Effector CD8-positive, alpha-beta T cell (primary cell): ENCODE measurements around the gene CRYZL1.
A peak's percentile ranks its signal among the peaks of the same experiment; 100 is the strongest.
"Not testable (repeated sequence)": the region's sequence is repeated elsewhere in the genome, so short reads cannot be mapped to it uniquely, and the experiment has no call there.

Experiments
- DNase-seq: peaks from one replicate; lab custom pipeline; 2025; lab: John Stamatoyannopoulos, UW
- total RNA-seq, 4 experiments: gene quantifications; one replicate each; lab custom pipeline; 2026; lab: John Stamatoyannopoulos, UW

The CRYZL1 gene
- total RNA-seq: 12.2 to 33.7 (median 32.7) reads per million in 4 experiments

DNA sequence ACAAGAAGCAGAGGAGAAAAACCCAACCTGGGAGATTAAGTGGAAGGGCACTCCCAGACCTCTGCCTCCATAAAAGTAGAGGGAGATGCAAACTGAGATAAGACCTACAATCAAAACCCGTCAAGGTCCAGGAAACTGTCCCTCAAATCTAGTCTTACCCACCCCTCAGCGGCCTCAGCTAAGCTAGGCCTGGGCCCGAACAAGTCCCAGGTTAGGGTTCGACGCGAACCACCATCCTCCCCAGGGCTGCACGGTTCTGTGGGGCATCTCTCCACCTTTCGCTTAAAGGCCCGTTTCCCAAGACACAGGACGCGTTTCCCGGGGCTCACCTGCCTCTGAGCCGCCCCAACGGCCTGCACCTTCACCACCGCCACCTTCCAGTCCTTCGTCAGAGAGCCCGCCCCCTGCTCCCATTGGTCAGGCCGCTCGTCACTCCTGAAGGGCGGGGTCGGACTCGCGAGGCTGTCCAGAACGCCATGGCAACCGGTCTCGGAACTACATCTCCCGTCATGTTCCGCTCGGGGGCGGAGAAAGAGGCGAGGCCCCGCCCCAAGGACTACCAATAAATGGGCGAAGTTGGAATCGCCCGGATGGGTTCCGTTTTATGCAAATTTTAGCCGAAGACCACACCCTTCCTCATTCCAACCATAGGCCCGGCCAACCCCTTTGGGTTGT is at the start of gene CRYZL1:
TSS of gene CRYZL1 (minus strand) at position 390 of the 675 bp plus-strand sequence. CDS start 10,190 bp downstream, outside the sequence.
- DNase-seq: peak; percentile 100

DNA sequence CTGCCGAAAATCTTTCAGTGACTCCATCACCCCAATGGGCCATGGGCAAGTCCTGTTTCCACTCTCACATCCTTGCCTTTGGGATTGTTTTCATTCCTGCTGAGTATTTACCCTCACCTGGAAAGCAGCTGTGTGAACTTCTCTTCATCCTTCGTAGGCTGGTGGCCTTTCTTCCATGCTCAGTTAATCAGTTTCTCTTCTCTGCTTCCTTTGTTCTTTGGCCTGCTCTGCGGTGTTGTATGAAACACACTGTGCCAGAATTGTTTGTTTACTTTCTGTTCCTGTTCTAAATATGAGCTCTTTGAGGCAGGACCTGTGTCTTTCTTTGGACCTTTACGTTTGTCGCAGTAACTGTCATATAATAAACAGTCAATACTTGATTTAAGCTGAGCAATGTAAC is 49.3 kb upstream of the CRYZL1 start:
- DNase-seq: no peak

DNA sequence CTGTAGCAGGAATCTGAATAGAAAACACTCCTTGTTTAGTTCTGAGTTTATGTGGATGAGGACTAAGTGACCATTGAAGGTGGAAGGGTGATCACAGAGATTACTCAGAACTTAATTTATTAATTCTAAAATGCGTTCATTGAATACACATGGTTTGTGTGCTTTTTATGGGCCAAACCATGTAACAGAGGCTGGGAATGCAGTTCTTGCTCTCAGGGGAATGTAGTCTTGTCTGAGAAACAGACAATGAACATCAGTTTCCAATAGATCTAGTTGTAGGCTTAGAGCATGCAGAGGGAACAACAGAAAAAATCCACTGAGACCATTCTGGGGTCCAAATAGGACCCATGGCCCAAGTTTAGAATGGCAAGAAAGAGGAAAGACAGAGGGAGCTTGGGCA is 46.8 kb upstream of the CRYZL1 start:
- no peak for DNase-seq

DNA sequence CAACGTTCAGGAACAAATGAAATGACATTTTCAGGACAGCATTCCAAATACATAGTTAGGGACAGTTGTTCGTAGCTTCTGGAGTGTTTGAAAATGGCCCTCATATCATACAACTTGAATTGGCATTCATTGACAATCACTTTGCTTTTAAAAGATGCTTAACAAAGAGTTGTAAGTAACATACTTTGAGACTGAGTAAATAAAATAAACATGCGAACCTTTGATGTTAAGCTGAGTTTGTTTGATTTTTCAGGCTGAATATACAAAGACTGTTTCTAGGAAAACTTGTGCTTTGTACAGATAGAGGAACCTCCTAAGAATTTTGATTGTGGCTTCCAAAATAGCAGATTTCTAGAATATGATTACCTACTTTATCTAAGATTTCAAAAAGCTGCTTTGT is 46.1 kb upstream of the CRYZL1 start:
- no peak for DNase-seq

DNA sequence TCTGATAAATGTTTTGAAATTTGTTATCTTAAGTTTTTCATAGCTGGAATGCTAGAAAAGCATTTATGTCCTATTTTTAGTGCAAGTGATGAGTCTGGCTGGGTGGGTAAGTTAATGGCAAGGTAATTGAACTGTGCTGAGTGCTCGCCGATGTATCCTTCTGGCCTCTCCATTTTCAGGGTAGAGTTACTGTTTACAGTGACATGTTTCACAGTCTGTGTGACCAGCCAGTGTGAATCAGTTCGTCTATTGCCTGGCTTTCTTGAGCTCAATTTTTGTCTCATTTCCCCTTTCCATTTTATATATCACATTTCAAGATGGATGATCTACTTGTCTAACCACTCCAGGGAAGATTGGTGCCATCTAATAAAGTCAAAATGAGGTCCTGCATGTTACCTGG is 44.8 kb upstream of the CRYZL1 start:
- no peak for DNase-seq

DNA sequence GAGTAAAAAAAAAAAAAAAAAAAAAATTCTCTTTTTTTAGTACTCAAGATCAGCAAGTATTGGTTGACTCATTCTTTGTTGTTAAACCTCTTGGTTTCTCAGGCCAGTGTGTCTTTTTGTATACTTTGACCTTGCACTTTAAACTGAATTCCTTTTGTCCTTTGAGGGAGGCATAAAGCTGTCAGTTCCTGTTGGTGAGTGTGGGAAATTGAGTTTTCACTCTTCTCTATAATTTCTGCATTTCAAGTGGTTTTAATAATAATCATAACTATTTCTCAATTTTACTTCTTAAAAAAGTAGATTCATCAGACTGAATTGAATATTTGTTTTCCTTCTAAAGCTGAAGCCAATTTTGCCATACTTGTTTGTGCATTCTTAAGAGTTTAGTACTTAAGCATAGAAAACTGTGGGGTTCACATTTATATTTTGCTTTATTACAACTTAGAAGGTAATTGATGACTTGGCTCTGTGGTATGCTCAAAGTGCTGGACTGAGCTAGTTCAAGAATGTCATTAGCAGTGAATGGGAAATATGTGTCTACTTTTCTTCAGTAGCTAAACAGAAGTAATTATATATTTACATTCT is 44.2 kb upstream of the CRYZL1 start:
- DNase-seq: no peak

DNA sequence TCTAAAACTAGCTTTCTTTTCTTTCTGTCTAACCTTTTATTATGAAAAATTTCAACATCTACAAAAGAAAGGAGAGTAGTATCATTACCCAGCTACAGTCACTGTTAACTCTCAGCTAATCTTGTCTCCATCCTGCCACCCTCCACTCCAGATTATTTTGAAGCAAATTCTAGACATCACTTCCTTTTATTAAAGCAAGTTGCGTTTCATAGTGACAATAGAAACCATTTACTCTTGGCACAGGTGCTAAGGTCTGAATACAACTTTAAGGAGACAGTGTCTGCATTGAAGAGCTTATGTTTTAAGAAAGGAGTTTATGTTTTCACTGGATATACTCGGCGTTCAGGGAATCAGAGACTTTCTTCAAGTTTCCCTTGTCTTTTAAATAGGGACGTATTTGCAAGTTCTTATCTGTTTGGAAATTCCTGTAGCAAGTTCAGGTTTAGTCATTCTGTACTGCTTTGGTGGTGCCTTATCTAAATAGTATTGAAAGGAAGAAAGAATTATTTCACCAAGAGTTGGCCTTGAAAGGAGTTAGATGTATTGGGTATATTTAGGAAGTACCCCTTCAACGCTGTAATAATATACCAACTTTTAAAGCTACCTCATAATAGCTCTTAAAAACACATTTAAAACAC is 43.5 kb upstream of the CRYZL1 start:
- DNase-seq: no peak

DNA sequence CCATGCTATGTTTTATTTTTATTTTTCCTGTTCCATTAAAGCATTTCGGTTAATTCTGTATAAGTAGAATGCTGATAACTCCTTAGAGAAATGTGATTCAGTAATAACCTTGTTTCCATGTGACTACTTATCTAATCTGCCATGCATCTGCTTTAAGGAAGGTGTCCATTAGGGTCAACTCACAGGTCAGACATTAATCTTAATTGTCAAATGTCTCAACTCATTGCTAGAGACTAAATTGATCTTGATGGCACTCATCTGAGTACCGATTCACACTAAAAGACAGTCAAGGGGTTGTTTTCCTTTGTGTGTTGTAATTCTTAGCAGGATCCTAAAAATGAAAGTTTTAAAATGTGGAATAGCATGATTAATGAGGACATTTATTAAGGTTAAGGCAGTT is 42.5 kb upstream of the CRYZL1 start:
- DNase-seq: no peak

DNA sequence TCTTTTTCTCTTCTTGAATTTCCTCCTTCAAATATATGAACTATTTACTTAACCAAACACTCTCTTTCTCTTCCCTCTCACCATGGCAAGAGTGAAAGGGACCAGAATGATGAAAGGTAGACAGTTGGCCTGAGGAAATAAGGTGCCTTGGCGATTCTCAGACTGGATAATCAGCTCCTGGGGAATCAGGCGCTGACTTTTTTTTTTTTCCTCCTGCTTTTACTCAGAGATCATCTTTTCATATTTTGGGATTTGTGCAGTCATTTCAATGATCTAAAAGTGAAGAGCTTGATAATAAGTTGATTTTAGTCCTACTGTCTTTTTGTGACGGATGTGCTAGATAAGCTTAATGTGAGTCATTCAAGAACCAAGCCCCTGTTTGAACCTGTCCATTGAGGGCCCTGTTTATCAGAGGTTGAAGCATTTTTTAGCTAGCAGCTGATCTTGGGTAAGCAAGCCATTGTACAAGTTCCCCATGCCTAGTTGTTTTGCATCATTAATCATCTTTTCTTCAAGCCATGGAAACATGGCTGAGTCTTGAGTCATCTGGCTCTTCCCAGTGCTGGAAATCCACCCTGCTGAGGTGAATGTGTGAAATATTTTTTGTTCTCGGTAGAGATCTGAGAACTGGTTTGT is 41.6 kb upstream of the CRYZL1 start:
- DNase-seq: no peak

DNA sequence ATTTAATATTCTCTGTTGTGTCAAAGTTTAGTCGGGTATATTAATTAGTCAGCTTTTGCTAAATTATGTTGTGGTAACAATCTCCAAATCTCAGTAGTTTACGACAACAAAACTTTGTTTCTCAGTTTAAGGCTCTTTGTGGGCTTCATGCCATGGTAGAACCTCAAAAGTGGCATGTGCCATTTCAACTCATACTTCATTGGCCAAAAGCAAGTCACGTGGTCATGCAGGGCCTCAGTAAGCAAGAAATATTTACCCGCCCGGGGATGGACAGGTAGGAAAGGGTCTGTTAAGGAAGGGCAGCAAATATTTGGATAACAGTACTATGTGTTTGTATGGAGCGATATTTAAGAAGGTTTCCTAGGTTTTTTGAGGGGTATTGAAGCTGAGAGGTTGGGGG is 39.3 kb upstream of the CRYZL1 start:
- DNase-seq: no peak

DNA sequence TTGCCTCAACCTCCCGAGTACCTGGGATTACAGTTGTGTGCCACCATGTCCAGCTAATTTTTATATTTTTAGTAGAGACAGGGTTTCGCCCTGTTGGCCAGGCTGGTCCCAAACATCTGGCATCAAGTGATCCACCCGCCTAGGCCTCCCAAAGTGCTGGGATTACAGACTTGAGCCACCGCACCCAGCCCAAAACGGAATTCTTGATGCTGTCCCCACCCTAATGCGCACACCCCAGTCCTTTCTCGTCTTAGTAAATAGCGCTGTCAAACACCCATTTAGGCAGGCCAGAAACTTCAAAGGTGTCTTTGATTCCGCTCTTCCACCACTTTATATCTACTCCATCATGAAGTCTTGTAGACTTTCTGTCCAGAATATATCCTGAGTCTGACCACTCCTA is 35.9 kb upstream of the CRYZL1 start:
- DNase-seq: no peak

DNA sequence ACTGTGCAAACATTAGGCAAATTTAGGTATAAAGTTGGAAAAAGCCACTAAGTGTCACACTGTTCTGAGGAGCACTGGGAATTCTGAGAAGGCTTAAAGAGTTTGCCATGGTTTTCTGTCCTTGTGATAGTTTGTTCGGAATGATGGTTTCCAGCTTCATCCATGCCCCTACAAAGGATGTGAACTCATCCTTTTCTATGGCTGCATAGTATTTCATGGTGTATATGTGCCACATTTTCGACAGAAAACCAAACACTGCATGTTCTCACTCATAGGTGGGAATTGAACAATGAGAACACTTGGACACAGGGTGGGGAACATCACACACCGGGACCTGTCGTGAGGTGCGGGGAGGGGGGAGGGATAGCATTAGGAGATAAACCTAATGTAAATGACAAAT is 35.1 kb upstream of the CRYZL1 start:
- DNase-seq: not testable (repeated sequence)

DNA sequence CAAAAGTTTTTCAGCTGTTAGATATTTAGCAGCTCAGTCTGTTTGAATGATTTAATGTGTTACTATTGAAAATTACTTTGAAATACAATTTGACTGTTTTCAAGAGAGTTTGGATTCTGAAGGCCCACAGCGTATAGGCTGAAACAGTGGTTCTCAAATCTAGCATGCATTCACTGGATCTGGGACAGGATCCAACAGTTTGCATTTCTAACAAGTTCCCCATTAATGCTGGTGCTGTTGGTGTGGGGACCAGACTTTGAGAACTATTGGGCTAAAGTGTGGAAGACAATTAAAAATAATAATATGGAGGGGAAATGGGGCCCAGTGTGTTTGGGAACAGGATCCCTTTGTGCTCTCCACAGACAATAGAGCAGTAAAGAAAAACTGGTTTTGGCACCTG is 32.7 kb upstream of the CRYZL1 start:
- DNase-seq: no peak

DNA sequence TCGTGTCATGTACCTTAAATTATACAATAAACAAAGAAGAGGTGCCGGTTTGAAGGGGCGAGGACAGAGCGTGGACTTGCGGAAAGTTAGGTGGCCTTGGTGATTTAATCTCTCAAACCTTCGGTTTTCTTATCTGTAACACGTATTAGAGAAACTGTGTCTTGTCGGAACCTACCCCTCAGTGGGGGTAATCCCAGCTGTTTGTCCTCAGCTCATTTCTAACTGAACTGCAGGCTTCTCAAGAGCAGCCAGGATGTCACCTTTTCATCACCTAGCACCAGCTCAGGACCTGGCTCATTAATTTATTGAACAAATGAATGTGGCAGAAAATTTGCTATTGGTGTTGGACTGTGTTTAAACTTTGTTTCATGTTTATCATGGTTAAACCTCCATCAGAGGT is 31.9 kb upstream of the CRYZL1 start:
- DNase-seq: no peak

DNA sequence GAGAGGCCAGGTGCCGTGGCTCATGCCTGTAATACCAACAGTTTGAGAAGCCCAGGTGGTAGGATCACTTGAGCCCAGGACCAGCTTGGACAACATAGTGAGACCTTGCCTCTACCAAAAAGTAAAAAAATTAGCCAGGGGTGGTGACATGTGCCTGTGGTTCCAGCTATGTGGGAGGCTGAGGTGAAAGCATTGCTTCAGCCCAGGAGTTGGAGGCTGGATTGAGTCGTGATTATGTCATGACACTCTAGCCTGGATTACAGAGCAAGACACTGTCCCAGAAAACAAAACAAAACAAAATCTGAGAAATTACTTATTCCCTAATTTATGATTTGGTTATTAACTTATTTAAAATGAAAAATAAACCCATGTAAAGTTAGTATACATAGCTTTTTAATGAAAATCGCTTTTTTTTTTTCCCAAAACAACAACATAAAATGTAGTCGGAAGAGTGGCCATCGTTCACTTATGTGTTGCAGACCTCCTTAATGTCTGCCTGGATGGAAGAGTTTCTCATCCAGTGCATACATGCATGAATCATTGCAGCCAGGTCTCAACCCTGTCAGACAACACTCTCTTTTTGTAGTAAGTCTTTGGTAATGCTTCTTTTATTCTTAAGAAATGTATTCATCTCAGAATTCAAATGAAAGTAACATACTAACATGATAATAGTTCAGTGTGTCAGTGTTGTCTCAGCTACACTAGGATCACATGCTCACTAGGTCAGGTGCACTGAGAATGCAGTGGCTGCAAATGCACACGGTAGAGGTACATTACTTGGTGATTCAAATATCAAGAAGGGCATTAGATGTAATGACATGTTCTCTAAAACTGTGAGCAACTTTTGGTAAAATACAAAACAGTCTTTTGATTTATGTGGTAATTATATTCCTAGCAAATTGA is 28.8 kb upstream of the CRYZL1 start:
- DNase-seq: no peak

DNA sequence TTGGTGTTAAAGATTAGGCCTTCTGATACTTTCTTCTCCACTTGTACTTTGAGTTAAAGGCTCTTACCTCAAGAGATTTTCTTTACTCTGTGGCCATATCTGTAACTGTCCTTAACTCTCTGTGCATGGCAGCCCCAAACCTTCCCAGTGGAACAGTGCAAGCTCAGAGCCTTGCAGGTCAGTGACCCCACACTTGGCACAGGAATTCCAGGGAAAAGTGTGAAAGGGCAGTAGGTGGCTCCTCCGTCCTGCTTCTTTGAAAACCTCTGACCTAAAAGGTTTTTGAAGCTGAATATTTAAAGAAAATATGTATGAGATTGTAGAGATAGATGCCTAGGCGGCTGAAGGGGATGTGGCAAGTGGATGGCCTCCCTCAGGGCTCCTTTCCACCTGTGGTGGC is 27.1 kb upstream of the CRYZL1 start:
- DNase-seq: no peak

DNA sequence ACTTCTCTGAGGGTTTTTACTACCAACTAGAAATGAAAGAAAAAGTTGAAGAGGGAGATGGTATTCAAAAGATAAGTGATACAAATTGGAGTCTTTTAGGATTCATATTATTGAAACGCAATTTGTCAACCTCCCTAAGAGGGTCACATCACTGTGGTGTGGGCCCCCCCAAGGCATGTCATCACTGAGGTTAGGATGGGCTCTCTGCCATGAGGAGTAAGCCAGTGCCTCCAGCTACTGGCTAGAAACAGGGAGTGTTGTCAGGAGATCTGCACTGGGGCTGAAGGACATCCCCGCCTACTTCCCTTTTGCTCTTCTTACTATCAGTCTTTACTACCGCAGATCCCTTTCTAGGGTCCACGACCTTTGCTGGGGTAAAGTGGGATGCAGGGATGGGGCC is 26.6 kb upstream of the CRYZL1 start:
- DNase-seq: no peak

DNA sequence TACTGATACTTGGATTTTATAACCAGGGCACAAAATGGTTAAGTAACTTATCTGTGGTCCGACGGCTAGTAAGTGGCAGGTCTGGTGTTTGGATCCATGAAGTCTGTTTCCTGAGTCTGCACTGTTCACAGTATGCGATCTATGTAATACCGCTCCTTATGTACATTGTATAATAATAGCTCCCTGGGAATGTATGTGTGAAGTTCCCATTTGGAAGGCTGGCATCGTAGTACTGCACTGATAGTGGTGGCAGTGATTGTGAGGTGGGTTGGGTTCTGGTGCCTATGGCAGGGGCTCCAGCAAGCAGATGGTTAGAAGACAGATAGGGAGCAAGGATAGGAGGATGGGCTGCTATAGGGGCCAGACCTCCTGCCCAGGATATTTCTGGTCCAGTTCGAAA is 26.1 kb upstream of the CRYZL1 start:
- DNase-seq: no peak

DNA sequence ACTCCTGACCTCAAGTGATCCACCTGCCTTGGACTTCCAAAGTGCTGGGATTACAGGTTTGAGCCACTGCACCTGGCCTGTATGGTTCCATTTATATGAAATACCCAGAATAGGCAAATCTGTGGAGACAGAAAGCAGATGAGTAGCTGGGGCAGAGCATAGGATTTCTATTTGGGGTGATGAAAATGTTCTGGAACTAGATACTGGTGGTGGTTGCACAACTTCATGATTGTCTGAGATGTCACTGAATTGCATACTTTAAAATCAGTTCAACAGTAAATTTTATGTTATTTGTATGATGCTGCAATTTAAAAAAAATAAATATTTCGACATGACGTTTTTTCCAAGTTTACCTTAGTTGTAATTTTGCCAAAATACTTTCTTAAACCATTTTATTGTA is 24.6 kb upstream of the CRYZL1 start:
- DNase-seq: no peak

DNA sequence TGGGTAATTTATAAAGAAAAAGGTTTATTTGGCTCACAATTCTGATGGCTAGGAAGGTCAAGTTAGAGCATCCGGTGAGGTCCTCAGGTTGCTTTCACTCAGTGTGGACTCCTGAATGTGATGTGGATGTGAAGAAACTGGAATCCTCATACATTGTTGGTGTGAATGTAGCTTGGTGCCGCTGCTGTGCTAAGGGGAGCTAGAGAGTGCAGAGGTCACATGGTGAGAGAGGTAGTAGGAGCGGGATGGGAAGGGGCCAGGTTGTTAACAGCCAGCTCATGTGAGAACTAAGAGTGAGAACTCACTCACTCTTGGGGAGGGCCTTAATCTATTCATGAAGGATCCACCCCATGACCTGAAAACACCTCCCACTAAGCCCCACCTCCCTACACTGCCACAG is 22.6 kb upstream of the CRYZL1 start:
- DNase-seq: no peak

DNA sequence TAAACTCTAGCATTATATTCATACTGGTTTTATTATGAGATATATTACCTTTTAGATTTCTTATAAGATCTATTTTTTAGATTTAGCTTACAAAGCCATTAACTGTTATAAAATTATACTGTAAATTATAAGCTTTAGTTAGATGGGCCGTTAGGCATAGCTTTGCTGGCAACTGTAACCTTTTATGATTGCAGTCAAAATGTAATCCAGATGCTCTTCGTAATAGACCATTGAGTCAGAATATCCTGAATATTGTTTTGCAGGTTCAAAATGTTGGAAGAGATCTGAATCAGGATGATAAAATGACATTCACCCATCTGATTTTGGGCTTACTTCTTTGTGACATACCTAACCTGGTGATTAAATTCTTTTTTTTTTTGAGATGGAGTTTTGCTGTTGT is 21.7 kb upstream of the CRYZL1 start:
- no peak for DNase-seq

DNA sequence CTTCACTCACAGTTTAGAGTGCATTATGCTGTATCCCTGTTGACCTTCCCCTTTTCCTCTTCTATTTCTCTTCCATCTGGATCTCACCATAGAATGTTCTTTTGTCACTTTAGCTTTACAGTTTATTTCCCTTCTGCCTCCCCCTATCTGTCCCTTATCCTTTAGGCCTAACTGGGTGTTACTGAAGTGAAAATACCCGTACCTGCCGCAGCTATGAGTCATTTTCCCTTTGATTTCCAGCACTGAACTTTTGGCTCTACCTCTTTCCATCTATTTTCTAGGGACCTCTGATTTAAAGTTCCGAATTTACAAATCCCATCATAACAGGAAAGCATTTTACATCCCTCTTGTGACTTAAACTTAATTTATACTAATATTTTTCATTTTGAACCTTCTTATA is 20.5 kb upstream of the CRYZL1 start:
- DNase-seq: no peak
